HG03196 (cell line): Measurements from ENCODE around the gene ALX3.
"Not testable (repeated sequence)": the region's sequence is repeated elsewhere in the genome, so short reads cannot be mapped to it uniquely, and the experiment has no call there.

Experiments
- ATAC-seq: cut with Tn5 transposase; IDR thresholded peaks from one replicate; pipeline ENCODE4 v1.9.1; 2021; ENCODE audit not compliant: unreplicated experiment

ALX3 gene

GRCh38 chr1:110048923-110049601, 21.4 kb downstream of the ALX3 start:
- no peak for ATAC-seq

GRCh38 chr1:110048240-110048639, 22.2 kb downstream of the ALX3 start:
- ATAC-seq, result no peak

- no peak for ATAC-seq
Measured at GRCh38 chr1:110047463-110047862, 23.0 kb downstream of the ALX3 start.

GRCh38 chr1:110043016-110043415, 27.5 kb downstream of the ALX3 start:
- no peak for ATAC-seq

GRCh38 chr1:110040548-110040947, 29.9 kb downstream of the ALX3 start:
- no peak for ATAC-seq

- no peak for ATAC-seq
Measured at GRCh38 chr1:110039641-110040040, 30.8 kb downstream of the ALX3 start.

GRCh38 chr1:110038271-110038670, 32.2 kb downstream of the ALX3 start:
- no peak for ATAC-seq

- ATAC-seq, result no peak
Measured at GRCh38 chr1:110035236-110035752, 35.2 kb downstream of the ALX3 start.

GRCh38 chr1:110034451-110035235, 35.8 kb downstream of the ALX3 start, which contains the start of gene STRIP1:
Gene STRIP1 (plus strand): TSS chr1:110034624. CDS start chr1:110034638, 14 bp downstream.
- ATAC-seq, result peak; percentile 89

GRCh38 chr1:110034040-110034450, 36.4 kb downstream of the ALX3 start:
- ATAC-seq, result no peak

- ATAC-seq, result no peak
Measured at GRCh38 chr1:110033421-110033820, 37.1 kb downstream of the ALX3 start.

- ATAC-seq, result no peak
Measured at GRCh38 chr1:110032327-110032726, 38.1 kb downstream of the ALX3 start.

GRCh38 chr1:110030687-110031086, 39.8 kb downstream of the ALX3 start:
- not testable (repeated sequence) for ATAC-seq

GRCh38 chr1:110024613-110025012, 45.9 kb downstream of the ALX3 start:
- no peak for ATAC-seq

- ATAC-seq, result no peak
Measured at GRCh38 chr1:110021285-110021684, 49.2 kb downstream of the ALX3 start.

GRCh38 chr1:110019770-110020169, 50.7 kb downstream of the ALX3 start:
- ATAC-seq, result no peak

- no peak for ATAC-seq
Measured at GRCh38 chr1:110018396-110018795, 52.1 kb downstream of the ALX3 start.

- no peak for ATAC-seq
Measured at GRCh38 chr1:110017792-110018191, 52.7 kb downstream of the ALX3 start.

- peak; percentile 50 for ATAC-seq
Measured at GRCh38 chr1:110012100-110012780, 58.2 kb downstream of the ALX3 start.

GRCh38 chr1:110011527-110012041, 58.9 kb downstream of the ALX3 start:
- peak; percentile 95 for ATAC-seq
